Subcutaneous adipose tissue (tissue), 4 donors: ENCODE results near the gene PCSK6. TPM values are rescaled to one million over a fixed set of nuclear protein-coding genes. Genes with fewer than 3 reads are reported as not detected.

Experiments
- total RNA-seq, 4 donors: library from RNA; depleted of rRNA; stranded (reverse); fragments of >200 nt; gene quantifications; one replicate each; pipeline ENCODE4 v1.1.0, GENCODE V29; 2016
- TF ChIP-seq, protein P1 (sequence below): fragments of 450-650 bp; IDR thresholded peaks from one replicate; pipeline ENCODE4 v1.5.1; 2016; ENCODE audit warnings: low read depth, mild to moderate bottlenecking, control low read depth, antibody characterized with exemption, moderate library complexity

Gene PCSK6
- total RNA-seq, 4 donors from 2014 or later, result 4.4 to 8.7 (median 5.9) TPM

DNA sequence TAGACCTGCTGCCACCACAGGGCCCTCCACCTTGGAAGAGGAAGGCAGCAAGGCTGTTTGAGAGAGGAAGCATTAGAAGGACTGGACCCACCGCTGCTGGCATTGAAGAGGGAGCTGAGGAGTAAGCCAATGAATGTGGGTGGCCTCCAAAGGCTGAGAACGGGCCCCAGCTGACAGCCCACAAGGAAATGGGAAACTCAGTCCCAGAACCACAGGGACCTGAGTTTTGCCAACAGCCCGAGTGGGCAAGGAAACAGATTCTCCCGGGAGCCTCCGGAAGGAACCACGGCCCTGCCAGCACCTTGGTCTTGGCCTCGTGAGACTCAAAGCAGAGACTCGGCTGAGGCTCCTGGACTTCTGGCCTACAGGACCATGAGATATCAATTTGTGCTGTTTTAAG is 99.0 kb downstream of the PCSK6 start:
- TF ChIP-seq, protein P1, sequence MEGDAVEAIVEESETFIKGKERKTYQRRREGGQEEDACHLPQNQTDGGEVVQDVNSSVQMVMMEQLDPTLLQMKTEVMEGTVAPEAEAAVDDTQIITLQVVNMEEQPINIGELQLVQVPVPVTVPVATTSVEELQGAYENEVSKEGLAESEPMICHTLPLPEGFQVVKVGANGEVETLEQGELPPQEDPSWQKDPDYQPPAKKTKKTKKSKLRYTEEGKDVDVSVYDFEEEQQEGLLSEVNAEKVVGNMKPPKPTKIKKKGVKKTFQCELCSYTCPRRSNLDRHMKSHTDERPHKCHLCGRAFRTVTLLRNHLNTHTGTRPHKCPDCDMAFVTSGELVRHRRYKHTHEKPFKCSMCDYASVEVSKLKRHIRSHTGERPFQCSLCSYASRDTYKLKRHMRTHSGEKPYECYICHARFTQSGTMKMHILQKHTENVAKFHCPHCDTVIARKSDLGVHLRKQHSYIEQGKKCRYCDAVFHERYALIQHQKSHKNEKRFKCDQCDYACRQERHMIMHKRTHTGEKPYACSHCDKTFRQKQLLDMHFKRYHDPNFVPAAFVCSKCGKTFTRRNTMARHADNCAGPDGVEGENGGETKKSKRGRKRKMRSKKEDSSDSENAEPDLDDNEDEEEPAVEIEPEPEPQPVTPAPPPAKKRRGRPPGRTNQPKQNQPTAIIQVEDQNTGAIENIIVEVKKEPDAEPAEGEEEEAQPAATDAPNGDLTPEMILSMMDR, result no peak

DNA sequence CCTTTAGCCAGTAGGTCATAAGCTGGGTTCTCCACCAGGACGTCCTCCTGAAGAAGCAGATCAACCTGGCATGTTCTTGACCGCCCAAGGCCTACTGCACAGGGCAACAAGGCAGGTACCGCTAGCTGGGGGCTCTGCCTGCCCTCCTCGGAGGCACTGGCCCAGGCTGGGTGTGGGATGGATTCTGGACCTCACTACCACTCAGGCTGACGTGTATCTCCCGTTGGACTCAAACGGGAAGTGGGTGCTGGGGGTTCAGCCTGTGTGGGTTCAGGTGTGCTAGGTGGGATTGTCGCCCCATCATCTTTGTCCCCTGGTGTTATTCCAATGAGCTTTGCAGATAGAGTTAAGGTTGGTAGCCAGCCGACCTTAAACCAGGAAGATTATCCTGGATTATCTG is 99.4 kb downstream of the PCSK6 start:
- TF ChIP-seq, protein P1, result no peak

DNA sequence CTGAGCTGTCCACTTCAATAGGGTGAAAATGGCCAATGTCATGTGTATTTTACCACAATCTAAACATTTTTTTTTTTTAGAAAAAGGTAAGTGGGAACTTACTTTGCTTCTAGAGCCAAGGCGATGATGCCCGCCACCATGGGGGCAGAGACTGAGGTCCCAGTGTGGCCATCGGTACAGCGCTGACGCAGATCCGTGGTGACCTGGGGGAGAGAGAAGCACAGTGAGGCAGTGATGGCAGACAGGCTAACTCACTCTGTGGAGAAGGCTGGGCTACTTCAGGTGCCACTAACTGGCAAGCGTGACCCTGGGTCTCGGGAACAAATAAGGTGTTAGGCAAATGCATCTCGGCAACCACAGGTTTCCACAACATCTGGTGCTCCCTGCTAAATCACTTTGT is 100.1 kb downstream of the PCSK6 start:
- TF ChIP-seq, protein P1, result no peak

DNA sequence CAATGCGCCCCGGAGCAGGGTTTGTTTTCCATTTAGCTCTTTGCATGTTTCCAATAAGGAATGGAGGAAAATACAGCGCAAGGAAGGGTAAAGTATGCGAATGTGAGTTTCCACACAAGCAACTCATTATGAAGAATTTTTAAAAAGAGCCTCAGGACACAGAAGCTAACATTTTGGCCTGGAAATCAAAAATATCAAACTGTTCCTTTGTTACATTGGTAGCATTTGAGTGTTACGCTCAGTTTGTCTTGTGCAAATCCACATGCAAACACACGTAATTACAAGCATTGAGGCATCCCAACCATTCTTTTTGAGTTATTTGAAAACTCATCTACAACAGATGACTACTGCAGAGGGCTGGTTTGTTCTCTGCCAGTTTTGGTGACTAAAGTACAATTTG is 101.5 kb downstream of the PCSK6 start:
- TF ChIP-seq, protein P1, result no peak

DNA sequence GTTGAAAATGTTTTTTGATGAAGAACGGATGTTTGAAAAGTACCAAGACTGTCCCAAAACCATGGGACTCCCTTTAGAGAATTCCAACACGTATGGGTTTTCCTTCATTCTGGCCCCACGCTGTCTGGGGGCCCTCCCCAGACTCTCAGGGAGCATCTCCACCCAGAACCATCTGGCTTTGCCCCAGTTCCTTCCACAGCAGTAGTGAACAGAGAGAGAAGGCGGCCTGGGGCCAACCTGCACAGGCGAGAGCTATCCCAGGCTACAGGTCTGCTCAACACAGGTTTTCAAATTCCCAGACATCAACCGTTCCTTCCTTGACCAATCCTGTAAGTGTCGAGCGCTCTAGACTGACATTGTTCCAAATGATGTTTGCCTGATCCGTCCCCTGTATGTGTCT is 101.9 kb downstream of the PCSK6 start:
- TF ChIP-seq, protein P1, result no peak

DNA sequence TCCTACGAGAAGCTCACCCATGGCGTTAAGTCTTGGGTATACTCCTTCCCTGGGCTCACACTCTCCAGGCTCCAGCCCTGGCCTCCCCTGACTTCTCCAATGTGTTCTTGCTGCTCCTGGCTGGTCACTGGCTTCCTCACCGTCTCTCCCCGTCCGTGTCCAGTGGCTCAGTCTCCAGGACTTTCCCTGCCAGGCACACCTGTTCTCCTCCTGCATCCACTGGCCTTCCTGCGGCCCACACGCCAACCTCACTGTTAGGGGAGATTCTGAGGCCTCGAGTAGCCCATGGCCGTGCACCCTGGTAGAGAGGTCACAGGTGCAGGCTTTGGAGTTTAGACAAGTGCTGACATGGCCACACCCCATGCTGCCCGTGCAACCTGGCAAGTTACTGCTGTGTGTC is 102.5 kb downstream of the PCSK6 start:
- TF ChIP-seq, protein P1, result no peak

DNA sequence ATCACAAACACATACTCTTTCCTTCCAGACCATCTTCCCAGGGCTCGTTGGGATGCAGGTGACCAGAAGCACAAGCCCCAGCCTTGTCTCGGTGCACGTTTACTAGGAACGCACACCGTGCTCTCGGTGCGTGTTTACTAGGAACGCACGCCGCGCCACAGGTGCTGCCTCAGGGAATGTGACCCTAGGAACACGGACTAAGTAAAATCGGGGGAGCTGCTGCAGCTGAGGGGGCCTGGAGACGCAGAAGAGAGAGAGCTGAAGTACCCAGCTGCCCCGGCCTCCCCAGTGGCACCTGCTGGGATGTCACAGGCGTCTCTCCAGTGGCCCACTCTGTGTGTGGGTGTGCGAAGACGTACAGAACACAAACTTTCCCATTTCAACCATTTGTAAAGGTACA is 103.5 kb downstream of the PCSK6 start:
- TF ChIP-seq, protein P1, result no peak

DNA sequence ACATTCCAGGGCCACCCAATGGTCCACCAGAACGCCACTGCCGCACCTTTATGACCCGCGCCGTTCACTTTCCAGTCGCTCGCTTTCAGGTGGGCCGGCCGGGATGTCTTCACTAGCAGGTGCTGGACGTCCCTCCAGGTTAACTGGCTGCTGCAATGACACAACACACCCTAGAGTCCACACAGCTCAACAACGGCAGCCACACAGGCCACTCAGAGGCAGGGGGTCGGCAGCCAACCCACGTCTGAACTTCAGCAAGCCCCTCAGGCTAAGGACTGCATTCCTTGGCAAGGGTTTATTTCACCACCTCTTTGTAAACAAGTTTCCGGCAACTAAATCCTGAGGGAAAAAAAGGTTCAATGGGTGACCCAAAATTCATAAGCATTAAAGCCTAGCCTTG is 105.2 kb downstream of the PCSK6 start:
- TF ChIP-seq, protein P1, result no peak
